Measurements from ENCODE around the gene DHRS11. TPM values are rescaled to one million over a fixed set of nuclear protein-coding genes. Genes with fewer than 3 reads are reported as not detected.

The DHRS11 gene
- total RNA-seq, 1 donor from 2014 or later = 16.9 TPM

- no peak for DNase-seq (ENCODE audit: low spot score)
These were observed 22.4 kb downstream of the DHRS11 start for GRCh38 chr17:36614081-36614480.

GRCh38 chr17:36614933-36615332 is 23.3 kb downstream of the DHRS11 start:
- DNase-seq (ENCODE audit: low spot score) = no peak

GRCh38 chr17:36616061-36617029 is 24.7 kb downstream of the DHRS11 start:
- DNase-seq (ENCODE audit: low spot score) = no peak

- DNase-seq (ENCODE audit: low spot score) = no peak
These were observed 26.1 kb downstream of the DHRS11 start for GRCh38 chr17:36617773-36618172.

- no peak for DNase-seq (ENCODE audit: low spot score)
These were observed 31.6 kb downstream of the DHRS11 start for GRCh38 chr17:36623281-36623680.

- DNase-seq (ENCODE audit: low spot score) = no peak
These were observed 33.5 kb downstream of the DHRS11 start for GRCh38 chr17:36625188-36625587.

- no peak for DNase-seq (ENCODE audit: low spot score)
These were observed 35.4 kb downstream of the DHRS11 start for GRCh38 chr17:36627101-36627500.

- DNase-seq (ENCODE audit: low spot score) = no peak
These were observed 36.9 kb downstream of the DHRS11 start for GRCh38 chr17:36628576-36628975.

GRCh38 chr17:36629252-36629847 is 37.7 kb downstream of the DHRS11 start:
- peak; percentile 73 for DNase-seq (ENCODE audit: low spot score)

- DNase-seq (ENCODE audit: low spot score) = no peak
These were observed 38.4 kb downstream of the DHRS11 start for GRCh38 chr17:36629970-36630502.

GRCh38 chr17:36631022-36631421 is 39.3 kb downstream of the DHRS11 start:
- no peak for DNase-seq (ENCODE audit: low spot score)

- no peak for DNase-seq (ENCODE audit: low spot score)
These were observed 41.5 kb downstream of the DHRS11 start for GRCh38 chr17:36632916-36633771.

- no peak for DNase-seq (ENCODE audit: low spot score)
These were observed 48.7 kb downstream of the DHRS11 start for GRCh38 chr17:36640346-36640745.

- no peak for DNase-seq (ENCODE audit: low spot score)
These were observed 49.2 kb downstream of the DHRS11 start for GRCh38 chr17:36640836-36641235.

GRCh38 chr17:36641331-36641876 is 49.7 kb downstream of the DHRS11 start:
- DNase-seq (ENCODE audit: low spot score) = no peak

GRCh38 chr17:36641877-36642845 is 50.5 kb downstream of the DHRS11 start:
- no peak for DNase-seq (ENCODE audit: low spot score)

GRCh38 chr17:36643086-36643685 is 51.5 kb downstream of the DHRS11 start:
- no peak for DNase-seq (ENCODE audit: low spot score)

GRCh38 chr17:36645422-36645821 is 53.7 kb downstream of the DHRS11 start:
- no peak for DNase-seq (ENCODE audit: low spot score)

GRCh38 chr17:36647636-36648035 is 56.0 kb downstream of the DHRS11 start:
- no peak for DNase-seq (ENCODE audit: low spot score)

Measured in mucosa of gallbladder (tissue), 1 donor.